Measurements from ENCODE around the gene SLC22A23. TPM values are rescaled to one million over a fixed set of nuclear protein-coding genes. Genes with fewer than 3 reads are reported as not detected.

Gene SLC22A23
- total and polyA plus RNA-seq, 4 donors = 4.9 to 45.4 (median 19.7) TPM

DNA sequence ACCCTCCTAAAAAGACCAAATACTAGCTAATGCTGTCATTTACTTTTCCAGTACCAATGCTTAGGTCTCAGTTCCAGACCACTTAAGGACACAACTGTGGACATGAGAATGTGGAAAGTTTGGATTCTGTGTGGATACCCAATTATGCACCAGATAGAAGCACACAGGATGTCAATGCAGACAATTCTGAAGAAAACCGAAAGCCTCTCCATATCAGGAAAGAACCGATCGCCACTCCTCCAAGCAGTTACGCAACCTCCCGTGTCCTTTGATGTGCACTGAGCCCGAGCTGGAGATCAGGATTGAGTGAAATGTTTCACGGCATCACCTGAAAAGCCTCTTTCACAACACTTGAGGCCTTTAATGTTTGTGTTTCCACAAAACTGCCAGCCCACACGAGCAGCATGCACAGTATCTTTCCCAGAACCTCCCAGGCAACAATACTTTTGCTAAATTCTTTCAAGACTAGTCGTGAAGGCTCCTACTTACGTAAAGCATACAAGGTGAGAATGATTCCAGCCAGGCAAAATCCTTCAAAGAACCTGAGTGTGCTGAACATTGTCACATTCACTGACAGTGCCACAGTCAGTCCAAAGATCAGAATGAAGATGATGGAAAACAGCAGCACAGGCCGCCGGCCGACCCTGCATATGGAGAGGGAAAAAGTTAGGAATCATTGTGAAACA lies 47.0 kb downstream of the SLC22A23 start:
- Histone ChIP-seq H3K9ac (ENCODE audit: low read depth in 1 of 2, low read length in 2 of 2) (peak overlapping the region in 1 of 2 donors; percentile 6), H3K36me3 (ENCODE audit: control insufficient read depth in 4 of 4, insufficient read depth in 3 of 4, low read depth in 1 of 4, low read length in 3 of 4) (peaks cover 0 to 7% (median 5%) of the 10 kb centered on the region in 4 donors), H3K4me1 (ENCODE audit: control insufficient read depth in 4 of 4, insufficient read depth in 4 of 4, low read length in 3 of 4) (peaks cover 11 to 64% (median 60%) of the 10 kb centered on the region in 4 donors), H3K9me3 (ENCODE audit: control insufficient read depth in 4 of 4, low read length in 3 of 4) (no peaks in the 10 kb centered on the region), H3K27me3 (ENCODE audit: control insufficient read depth in 4 of 4, insufficient read depth in 4 of 4, low read length in 3 of 4) (no peaks in the 10 kb centered on the region), H3K27ac (ENCODE audit: low read depth in 1 of 2, low read length in 2 of 2) (peak overlapping the region; percentile 80 to 83), H3K4me3 (ENCODE audit: low read depth in 1 of 3, low read length in 3 of 3) (no peak overlapping the region)
- DNase-seq (ENCODE audit: low spot score) = no peak
- WGBS = 27% methylated on average over 13 of the region's 13 CpGs
- TF ChIP-seq EGR1 (IDR thresholded peaks at IDR 0.05; ENCODE audit: low read depth in 2 of 2) (peak in 1 of 2 donors; percentile 76), GABPA (IDR thresholded peaks at IDR 0.05 in 1 of 2, conservative IDR thresholded peaks at IDR 0.05 in 1 of 2) (no peak), FOXA1 (IDR thresholded peaks at IDR 0.05) (peak; percentile 57), FOXA2 (IDR thresholded peaks at IDR 0.05) (peak; percentile 67), YY1 (IDR thresholded peaks at IDR 0.05) (peak; percentile 83), TAF1 (conservative IDR thresholded peaks at IDR 0.05) (peak; percentile 54), HNF4A (conservative IDR thresholded peaks at IDR 0.05) (peak; percentile 79 to 85), RXRA (IDR thresholded peaks at IDR 0.05) (peak; percentile 88 to 95), HNF4G (IDR thresholded peaks at IDR 0.05) (peak; percentile 54), RAD21 (IDR thresholded peaks at IDR 0.05) (peak; percentile 56 to 65), JUND (IDR thresholded peaks at IDR 0.05) (peak; percentile 54 to 84), NR2F2 (IDR thresholded peaks at IDR 0.05) (no peak), SP1 (IDR thresholded peaks at IDR 0.05) (peak; percentile 82)
- TF ChIP-seq, protein P1, sequence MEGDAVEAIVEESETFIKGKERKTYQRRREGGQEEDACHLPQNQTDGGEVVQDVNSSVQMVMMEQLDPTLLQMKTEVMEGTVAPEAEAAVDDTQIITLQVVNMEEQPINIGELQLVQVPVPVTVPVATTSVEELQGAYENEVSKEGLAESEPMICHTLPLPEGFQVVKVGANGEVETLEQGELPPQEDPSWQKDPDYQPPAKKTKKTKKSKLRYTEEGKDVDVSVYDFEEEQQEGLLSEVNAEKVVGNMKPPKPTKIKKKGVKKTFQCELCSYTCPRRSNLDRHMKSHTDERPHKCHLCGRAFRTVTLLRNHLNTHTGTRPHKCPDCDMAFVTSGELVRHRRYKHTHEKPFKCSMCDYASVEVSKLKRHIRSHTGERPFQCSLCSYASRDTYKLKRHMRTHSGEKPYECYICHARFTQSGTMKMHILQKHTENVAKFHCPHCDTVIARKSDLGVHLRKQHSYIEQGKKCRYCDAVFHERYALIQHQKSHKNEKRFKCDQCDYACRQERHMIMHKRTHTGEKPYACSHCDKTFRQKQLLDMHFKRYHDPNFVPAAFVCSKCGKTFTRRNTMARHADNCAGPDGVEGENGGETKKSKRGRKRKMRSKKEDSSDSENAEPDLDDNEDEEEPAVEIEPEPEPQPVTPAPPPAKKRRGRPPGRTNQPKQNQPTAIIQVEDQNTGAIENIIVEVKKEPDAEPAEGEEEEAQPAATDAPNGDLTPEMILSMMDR (IDR thresholded peaks at IDR 0.05; ENCODE audit: low read depth, low read length, missing input control) = no peak
- TF ChIP-seq, protein P2, sequence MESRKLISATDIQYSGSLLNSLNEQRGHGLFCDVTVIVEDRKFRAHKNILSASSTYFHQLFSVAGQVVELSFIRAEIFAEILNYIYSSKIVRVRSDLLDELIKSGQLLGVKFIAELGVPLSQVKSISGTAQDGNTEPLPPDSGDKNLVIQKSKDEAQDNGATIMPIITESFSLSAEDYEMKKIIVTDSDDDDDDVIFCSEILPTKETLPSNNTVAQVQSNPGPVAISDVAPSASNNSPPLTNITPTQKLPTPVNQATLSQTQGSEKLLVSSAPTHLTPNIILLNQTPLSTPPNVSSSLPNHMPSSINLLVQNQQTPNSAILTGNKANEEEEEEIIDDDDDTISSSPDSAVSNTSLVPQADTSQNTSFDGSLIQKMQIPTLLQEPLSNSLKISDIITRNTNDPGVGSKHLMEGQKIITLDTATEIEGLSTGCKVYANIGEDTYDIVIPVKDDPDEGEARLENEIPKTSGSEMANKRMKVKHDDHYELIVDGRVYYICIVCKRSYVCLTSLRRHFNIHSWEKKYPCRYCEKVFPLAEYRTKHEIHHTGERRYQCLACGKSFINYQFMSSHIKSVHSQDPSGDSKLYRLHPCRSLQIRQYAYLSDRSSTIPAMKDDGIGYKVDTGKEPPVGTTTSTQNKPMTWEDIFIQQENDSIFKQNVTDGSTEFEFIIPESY (IDR thresholded peaks at IDR 0.05) = peak; percentile 88
- TF ChIP-seq, protein P3, sequence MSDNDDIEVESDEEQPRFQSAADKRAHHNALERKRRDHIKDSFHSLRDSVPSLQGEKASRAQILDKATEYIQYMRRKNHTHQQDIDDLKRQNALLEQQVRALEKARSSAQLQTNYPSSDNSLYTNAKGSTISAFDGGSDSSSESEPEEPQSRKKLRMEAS (IDR thresholded peaks at IDR 0.05) = peak; percentile 95
- TF ChIP-seq, protein P4, sequence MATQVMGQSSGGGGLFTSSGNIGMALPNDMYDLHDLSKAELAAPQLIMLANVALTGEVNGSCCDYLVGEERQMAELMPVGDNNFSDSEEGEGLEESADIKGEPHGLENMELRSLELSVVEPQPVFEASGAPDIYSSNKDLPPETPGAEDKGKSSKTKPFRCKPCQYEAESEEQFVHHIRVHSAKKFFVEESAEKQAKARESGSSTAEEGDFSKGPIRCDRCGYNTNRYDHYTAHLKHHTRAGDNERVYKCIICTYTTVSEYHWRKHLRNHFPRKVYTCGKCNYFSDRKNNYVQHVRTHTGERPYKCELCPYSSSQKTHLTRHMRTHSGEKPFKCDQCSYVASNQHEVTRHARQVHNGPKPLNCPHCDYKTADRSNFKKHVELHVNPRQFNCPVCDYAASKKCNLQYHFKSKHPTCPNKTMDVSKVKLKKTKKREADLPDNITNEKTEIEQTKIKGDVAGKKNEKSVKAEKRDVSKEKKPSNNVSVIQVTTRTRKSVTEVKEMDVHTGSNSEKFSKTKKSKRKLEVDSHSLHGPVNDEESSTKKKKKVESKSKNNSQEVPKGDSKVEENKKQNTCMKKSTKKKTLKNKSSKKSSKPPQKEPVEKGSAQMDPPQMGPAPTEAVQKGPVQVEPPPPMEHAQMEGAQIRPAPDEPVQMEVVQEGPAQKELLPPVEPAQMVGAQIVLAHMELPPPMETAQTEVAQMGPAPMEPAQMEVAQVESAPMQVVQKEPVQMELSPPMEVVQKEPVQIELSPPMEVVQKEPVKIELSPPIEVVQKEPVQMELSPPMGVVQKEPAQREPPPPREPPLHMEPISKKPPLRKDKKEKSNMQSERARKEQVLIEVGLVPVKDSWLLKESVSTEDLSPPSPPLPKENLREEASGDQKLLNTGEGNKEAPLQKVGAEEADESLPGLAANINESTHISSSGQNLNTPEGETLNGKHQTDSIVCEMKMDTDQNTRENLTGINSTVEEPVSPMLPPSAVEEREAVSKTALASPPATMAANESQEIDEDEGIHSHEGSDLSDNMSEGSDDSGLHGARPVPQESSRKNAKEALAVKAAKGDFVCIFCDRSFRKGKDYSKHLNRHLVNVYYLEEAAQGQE (IDR thresholded peaks at IDR 0.05) = peak; percentile 52
- TF ChIP-seq, protein P5, sequence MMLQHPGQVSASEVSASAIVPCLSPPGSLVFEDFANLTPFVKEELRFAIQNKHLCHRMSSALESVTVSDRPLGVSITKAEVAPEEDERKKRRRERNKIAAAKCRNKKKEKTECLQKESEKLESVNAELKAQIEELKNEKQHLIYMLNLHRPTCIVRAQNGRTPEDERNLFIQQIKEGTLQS (IDR thresholded peaks at IDR 0.05) = peak; percentile 60
